IPS-20b (cell line): ENCODE results near the gene LRRTM4.
"Not testable (repeated sequence)": the region's sequence is repeated elsewhere in the genome, so short reads cannot be mapped to it uniquely, and the experiment has no call there.

ENCODE experiments used
- H3K27ac ChIP-seq: one replicate; pipeline ENCODE4 v1.5.1; 2013; ENCODE audit warnings: low read length
- H3K27me3 ChIP-seq: 2 replicates; pipeline ENCODE4 v1.6.1; 2013; ENCODE audit warnings: mild to moderate bottlenecking, low read length, inconsistent platforms; ENCODE audit not compliant: insufficient read depth
- H3K36me3 ChIP-seq: 2 replicates; pipeline ENCODE4 v1.6.1; 2013; ENCODE audit warnings: low read depth, mild to moderate bottlenecking, inconsistent platforms, low read length, moderate library complexity; ENCODE audit not compliant: insufficient read depth
- H3K4me1 ChIP-seq: 2 replicates; pipeline ENCODE4 v1.6.1; 2013; ENCODE audit warnings: mild to moderate bottlenecking, control low read depth, inconsistent platforms, low read length, moderate library complexity; ENCODE audit not compliant: insufficient read depth
- H3K4me3 ChIP-seq: 2 replicates; pipeline ENCODE4 v1.5.1; 2013; ENCODE audit warnings: mild to moderate bottlenecking, low read length, inconsistent platforms
- H3K9ac ChIP-seq: 2 replicates; pipeline ENCODE4 v1.6.1; 2013; ENCODE audit warnings: low read depth, mild to moderate bottlenecking, inconsistent platforms, low read length, moderate library complexity
- H3K9me3 ChIP-seq: 2 replicates; pipeline ENCODE4 v1.6.1; 2013; ENCODE audit warnings: mild to moderate bottlenecking, low read depth, low read length, inconsistent platforms; ENCODE audit not compliant: insufficient read depth

LRRTM4 gene

DNA sequence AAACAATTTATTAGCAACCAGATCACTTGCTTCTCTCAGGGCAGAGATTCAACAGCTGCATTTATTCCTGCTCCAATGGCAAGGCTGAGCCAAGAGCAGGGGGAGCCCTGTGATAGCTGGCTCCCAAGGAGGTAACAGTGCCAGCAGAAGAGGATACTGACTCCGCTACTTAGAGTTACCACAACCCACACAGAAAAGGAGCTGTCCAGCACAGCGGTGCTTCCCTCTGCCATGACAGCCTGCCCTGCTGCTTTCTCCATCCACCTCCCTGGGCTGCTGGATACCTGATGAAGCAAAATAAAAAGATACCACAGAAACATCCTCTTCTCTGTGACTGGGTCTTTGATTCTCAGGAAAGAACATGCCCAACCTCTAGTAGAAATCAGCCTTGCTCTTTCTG is 467.2 kb downstream of the LRRTM4 start:
- Histone ChIP-seq H3K4me1 (peaks cover 2% of the 10 kb centered on the region; the same call in 1 of the 2 replicates), H3K27me3 (no peaks in the 10 kb centered on the region), H3K27ac (no peak overlapping the region), H3K36me3 (no peaks in the 10 kb centered on the region), H3K9ac (no peak overlapping the region), H3K9me3 (no peaks in the 10 kb centered on the region), H3K4me3 (no peak overlapping the region)

DNA sequence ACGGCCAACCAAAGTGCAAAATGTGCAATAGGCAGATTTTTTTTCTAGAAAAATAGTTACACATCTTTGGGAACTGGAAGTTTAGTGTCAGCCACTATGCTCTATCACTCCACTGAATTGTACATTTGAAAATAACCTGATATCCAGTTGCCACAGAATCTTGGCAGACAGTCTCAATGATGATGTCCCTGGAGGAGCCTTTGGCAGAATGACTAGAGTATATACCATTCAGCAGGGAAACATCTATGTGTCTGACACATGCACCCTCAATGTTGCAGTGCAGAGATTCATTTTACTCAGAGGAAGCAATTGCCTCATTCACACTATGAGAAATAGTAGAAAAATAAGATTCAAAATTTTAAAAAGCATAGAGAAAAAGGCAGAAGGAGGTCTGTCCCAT is 475.8 kb downstream of the LRRTM4 start:
- H3K4me3 ChIP-seq: no peak overlapping the region
- no peak overlapping the region for H3K27ac ChIP-seq
- H3K27me3 ChIP-seq: no peaks in the 10 kb centered on the region
- no peaks in the 10 kb centered on the region for H3K36me3 ChIP-seq
- H3K9me3 ChIP-seq: peaks cover 4% of the 10 kb centered on the region
- H3K9ac ChIP-seq: no peak overlapping the region
- H3K4me1 ChIP-seq: no peaks in the 10 kb centered on the region

DNA sequence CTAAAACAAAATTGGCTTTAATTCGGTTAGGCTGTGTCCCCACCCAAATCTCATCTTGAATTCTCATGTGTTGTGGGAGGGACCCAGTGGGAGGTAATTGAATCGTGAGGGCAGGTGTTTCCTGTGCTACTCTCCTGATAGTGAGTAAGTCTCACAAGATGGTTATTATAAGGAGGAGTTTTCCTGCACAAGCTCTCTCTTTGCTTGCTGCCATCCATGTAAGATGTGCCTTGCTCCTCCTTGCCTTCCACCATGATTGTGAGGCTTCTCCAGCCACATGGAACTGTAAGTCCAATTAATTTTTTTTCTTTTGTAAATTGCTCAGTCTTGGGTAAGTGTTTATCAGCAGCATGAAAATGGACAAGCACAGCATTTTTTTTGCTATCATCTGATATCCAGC is 476.7 kb downstream of the LRRTM4 start:
- not testable (repeated sequence) for H3K9me3 ChIP-seq, H3K9ac ChIP-seq, H3K27ac ChIP-seq, H3K27me3 ChIP-seq, H3K4me3 ChIP-seq, H3K4me1 ChIP-seq, H3K36me3 ChIP-seq

DNA sequence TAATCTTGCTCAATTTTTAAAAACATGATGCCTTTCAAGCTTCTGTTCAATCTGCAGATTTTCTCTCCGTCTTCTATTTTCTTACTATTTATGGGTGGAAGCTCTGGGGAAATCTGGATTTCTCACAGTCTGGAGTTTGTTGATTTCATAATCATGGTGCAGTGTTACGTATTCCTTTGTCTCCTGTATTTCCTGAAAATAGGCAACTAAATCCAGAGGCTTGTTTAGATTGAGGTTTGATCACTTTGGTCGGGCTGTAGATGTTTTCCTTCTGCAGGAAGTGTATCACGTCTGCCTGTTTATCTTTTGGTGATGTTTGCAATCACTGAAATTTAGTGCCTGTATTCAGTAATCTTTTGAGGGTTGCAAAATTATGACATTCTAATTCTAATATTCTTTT is 487.7 kb downstream of the LRRTM4 start:
- Histone ChIP-seq H3K4me3 (no peak overlapping the region), H3K36me3 (no peaks in the 10 kb centered on the region), H3K27me3 (no peaks in the 10 kb centered on the region), H3K9ac (no peak overlapping the region), H3K9me3 (no peaks in the 10 kb centered on the region), H3K4me1 (peaks cover 5% of the 10 kb centered on the region), H3K27ac (no peak overlapping the region)

GRCh38 chr2:77029237-77029636 is 492.9 kb downstream of the LRRTM4 start:
- not testable (repeated sequence) for H3K27me3 ChIP-seq, H3K4me3 ChIP-seq, H3K36me3 ChIP-seq, H3K9ac ChIP-seq, H3K4me1 ChIP-seq, H3K27ac ChIP-seq, H3K9me3 ChIP-seq

DNA sequence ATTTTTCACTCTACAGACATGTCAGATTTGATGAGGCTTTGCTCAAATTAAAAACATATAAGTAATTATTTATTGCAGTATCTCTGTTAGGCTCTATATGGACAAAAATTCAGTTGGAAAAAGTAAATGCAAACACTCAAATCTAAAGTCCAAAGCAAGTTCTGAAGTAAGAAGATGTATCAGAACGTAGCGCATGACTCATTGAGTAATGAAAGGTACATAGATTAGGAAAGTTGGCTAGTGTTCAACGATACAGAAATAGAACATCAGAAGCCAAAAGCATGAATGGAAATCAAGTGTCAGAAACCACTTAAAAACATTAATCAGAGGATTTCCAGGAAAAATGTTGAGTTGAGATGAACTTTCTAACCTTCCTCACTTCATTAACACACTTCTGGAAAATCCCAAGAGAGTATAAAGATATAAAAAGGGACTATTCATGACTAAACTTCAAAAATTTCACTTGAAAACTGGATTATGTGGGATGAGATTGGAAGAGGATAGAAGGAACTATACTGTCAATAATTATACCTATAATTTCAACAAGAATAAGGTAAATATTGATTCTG is 494.1 kb downstream of the LRRTM4 start:
- no peak overlapping the region for H3K9ac ChIP-seq
- H3K27me3 ChIP-seq: no peaks in the 10 kb centered on the region
- H3K9me3 ChIP-seq: peaks cover 4% of the 10 kb centered on the region
- H3K36me3 ChIP-seq: no peaks in the 10 kb centered on the region
- no peaks in the 10 kb centered on the region for H3K4me1 ChIP-seq
- H3K27ac ChIP-seq: no peak overlapping the region
- no peak overlapping the region for H3K4me3 ChIP-seq

DNA sequence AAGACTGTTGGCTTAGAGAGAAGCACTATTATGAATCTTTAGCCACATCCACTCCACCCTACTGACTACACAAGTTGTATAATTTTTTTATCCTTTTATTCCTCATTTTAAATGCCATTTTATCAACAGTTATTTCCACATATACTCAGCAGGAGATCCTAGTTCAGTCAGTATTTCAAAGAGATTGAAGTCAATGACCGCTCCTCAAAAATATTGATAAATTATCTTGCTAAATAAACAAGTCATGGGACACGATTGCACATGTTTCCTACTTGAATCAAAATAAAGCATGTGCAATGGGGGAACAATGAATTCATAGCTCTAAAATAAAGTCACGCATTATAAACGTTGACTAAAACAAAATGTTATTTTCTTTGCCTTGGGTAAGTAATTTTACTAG is 496.5 kb downstream of the LRRTM4 start:
- H3K4me1 ChIP-seq: no peaks in the 10 kb centered on the region
- no peak overlapping the region for H3K9ac ChIP-seq
- H3K27me3 ChIP-seq: no peaks in the 10 kb centered on the region
- no peak overlapping the region for H3K4me3 ChIP-seq
- no peaks in the 10 kb centered on the region for H3K36me3 ChIP-seq
- peaks cover 8% of the 10 kb centered on the region for H3K9me3 ChIP-seq
- no peak overlapping the region for H3K27ac ChIP-seq

DNA sequence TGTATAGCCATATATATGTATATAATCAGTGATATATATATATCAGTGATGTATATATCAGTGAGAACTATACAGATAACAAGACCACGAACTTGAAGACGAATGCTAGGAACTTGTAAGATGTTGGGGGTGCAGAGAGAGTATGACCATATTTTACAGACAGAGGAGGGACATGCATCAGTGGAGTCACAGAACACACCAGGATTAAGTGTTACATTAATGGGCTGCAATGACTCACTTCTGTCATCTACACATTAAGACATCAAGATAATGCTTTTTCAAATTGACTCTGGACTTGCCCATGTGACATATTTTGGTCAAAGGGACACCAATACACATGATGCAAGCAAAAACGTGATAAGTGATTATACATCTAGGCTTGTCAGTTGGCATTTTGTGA is 501.0 kb downstream of the LRRTM4 start:
- Histone ChIP-seq H3K9ac (no peak overlapping the region), H3K9me3 (peaks cover 8% of the 10 kb centered on the region), H3K27ac (no peak overlapping the region), H3K4me3 (no peak overlapping the region), H3K4me1 (peaks cover 24% of the 10 kb centered on the region), H3K36me3 (no peaks in the 10 kb centered on the region), H3K27me3 (no peaks in the 10 kb centered on the region)

GRCh38 chr2:77018219-77018618 is 504.0 kb downstream of the LRRTM4 start:
- peaks cover 4% of the 10 kb centered on the region for H3K9me3 ChIP-seq

DNA sequence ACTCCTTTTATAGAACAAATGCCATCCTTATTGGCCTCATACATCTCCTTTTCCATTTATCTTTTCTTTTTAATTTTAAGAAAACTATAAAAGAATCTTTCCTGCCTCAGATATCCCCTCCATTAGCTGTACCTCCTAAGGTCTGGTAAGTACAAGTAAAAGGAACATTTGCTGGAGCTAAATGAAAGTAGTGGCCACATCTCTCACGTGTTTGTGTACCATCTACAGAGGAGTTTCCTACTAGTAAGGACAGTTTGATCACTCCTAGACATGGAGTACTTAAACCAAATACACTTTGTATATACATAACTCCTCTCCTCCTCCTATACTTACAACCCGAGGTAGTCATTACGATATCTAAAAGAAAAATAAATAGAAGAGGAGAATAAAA is 504.8 kb downstream of the LRRTM4 start:
- Histone ChIP-seq H3K9me3 (no peaks in the 10 kb centered on the region; the same call in 1 of the 2 replicates), H3K27ac (no peak overlapping the region), H3K36me3 (no peaks in the 10 kb centered on the region), H3K4me3 (no peak overlapping the region), H3K4me1 (peaks cover 24% of the 10 kb centered on the region), H3K27me3 (no peaks in the 10 kb centered on the region), H3K9ac (no peak overlapping the region)

More at GRCh38 chr2:77018219-77018618, 504.0 kb downstream of the LRRTM4 start:
- H3K36me3 ChIP-seq: no peaks in the 10 kb centered on the region
- no peak overlapping the region for H3K4me3 ChIP-seq
- no peak overlapping the region for H3K9ac ChIP-seq
- H3K27me3 ChIP-seq: no peaks in the 10 kb centered on the region
- H3K4me1 ChIP-seq: peaks cover 24% of the 10 kb centered on the region
- H3K27ac ChIP-seq: no peak overlapping the region

GRCh38 chr2:77016443-77017354 is 505.5 kb downstream of the LRRTM4 start:
- Histone ChIP-seq H3K27me3 (no peaks in the 10 kb centered on the region), H3K36me3 (no peaks in the 10 kb centered on the region), H3K9ac (no peak overlapping the region), H3K4me1 (peaks cover 24% of the 10 kb centered on the region), H3K9me3 (no peaks in the 10 kb centered on the region), H3K27ac (no peak overlapping the region), H3K4me3 (no peak overlapping the region)

GRCh38 chr2:77013953-77014352 is 508.2 kb downstream of the LRRTM4 start:
- Histone ChIP-seq H3K9ac (no peak overlapping the region), H3K4me1 (peaks cover 38% of the 10 kb centered on the region), H3K9me3 (no peaks in the 10 kb centered on the region), H3K27ac (no peak overlapping the region), H3K27me3 (no peaks in the 10 kb centered on the region), H3K36me3 (no peaks in the 10 kb centered on the region), H3K4me3 (no peak overlapping the region)
